Progenitor cell of endocrine pancreas (in vitro differentiated cells): ENCODE results near the gene IL25. TPM values are rescaled to one million over a fixed set of nuclear protein-coding genes. Genes with fewer than 3 reads are reported as not detected.
"Not testable (repeated sequence)": the region's sequence is repeated elsewhere in the genome, so short reads cannot be mapped to it uniquely, and the experiment has no call there.

Experiments
- DNase-seq: peaks from one replicate; pipeline ENCODE4 v3.0.0; 2021; ENCODE audit warnings: low spot score; ENCODE audit not compliant: unreplicated experiment
- H3K27ac Mint-ChIP-seq: 2 replicates; pipeline ENCODE4 v1.8.0; 2021; ENCODE audit warnings: mild to moderate bottlenecking, moderate library complexity, mixed read lengths
- H3K27me3 Mint-ChIP-seq: 2 replicates; pipeline ENCODE4 v1.8.0; 2021; ENCODE audit warnings: mixed read lengths
- H3K36me3 Mint-ChIP-seq: 2 replicates; pipeline ENCODE4 v1.8.0; 2022; ENCODE audit warnings: mixed read lengths; ENCODE audit not compliant: insufficient read depth
- H3K4me1 Mint-ChIP-seq: 2 replicates; pipeline ENCODE4 v1.8.0; 2021; ENCODE audit warnings: low read depth, mixed read lengths
- H3K4me3 Mint-ChIP-seq: 2 replicates; pipeline ENCODE4 v1.8.0; 2021; ENCODE audit warnings: low read depth, mild to moderate bottlenecking, moderate library complexity, mixed read lengths
- H3K9me3 Mint-ChIP-seq: 2 replicates; pipeline ENCODE4 v1.8.0; 2021; ENCODE audit warnings: low read depth, mixed read lengths
- total RNA-seq: library from RNA; stranded (reverse); gene quantifications from 2 replicates; pipeline ENCODE4 v1.2.1, GENCODE V29; 2021
- TF ChIP-seq, protein P1 (sequence below): fragments of 200-600 bp; sonication (generic); IDR thresholded peaks from one replicate; pipeline ENCODE4 v1.5.0; 2021; ENCODE audit warnings: antibody characterized with exemption, mild to moderate bottlenecking; ENCODE audit not compliant: unreplicated experiment

Gene IL25
- total RNA-seq, 1 donor from 2014 or later = not detected

DNA sequence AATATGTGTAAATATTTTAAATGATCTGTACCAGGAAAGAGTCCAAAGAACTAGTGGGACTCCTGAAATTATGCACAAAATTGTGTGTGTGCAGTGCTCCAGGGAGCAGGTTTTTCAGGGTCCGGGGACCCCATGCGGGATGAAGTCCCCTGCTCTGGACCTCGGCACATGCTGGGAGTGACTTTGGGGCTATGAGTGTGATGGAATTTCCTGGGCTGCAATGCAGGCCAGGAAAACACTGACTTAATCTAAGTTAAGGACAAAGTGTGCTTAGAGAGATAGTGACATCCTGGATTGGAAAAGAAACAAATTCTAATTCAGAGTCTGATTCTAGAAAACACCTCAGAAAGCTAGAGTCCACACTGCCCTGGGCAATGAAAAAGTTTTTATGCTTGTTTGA lies 41.6 kb downstream of the IL25 start:
- H3K27me3 Mint-ChIP-seq = peaks cover 14% of the 10 kb centered on the region
- peaks cover 4% of the 10 kb centered on the region for H3K4me1 Mint-ChIP-seq
- H3K27ac Mint-ChIP-seq = no peak overlapping the region

GRCh38 chr14:23414906-23415820 lies 42.6 kb downstream of the IL25 start:
- TF ChIP-seq, protein P1, sequence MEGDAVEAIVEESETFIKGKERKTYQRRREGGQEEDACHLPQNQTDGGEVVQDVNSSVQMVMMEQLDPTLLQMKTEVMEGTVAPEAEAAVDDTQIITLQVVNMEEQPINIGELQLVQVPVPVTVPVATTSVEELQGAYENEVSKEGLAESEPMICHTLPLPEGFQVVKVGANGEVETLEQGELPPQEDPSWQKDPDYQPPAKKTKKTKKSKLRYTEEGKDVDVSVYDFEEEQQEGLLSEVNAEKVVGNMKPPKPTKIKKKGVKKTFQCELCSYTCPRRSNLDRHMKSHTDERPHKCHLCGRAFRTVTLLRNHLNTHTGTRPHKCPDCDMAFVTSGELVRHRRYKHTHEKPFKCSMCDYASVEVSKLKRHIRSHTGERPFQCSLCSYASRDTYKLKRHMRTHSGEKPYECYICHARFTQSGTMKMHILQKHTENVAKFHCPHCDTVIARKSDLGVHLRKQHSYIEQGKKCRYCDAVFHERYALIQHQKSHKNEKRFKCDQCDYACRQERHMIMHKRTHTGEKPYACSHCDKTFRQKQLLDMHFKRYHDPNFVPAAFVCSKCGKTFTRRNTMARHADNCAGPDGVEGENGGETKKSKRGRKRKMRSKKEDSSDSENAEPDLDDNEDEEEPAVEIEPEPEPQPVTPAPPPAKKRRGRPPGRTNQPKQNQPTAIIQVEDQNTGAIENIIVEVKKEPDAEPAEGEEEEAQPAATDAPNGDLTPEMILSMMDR = no peak
- H3K27ac Mint-ChIP-seq = no peak overlapping the region
- peaks cover 16% of the 10 kb centered on the region for H3K27me3 Mint-ChIP-seq
- H3K4me3 Mint-ChIP-seq = no peak overlapping the region
- DNase-seq = no peak
- H3K4me1 Mint-ChIP-seq = peaks cover 4% of the 10 kb centered on the region
- no peaks in the 10 kb centered on the region for H3K9me3 Mint-ChIP-seq
- no peaks in the 10 kb centered on the region for H3K36me3 Mint-ChIP-seq

More for the DNA sequence above, 41.6 kb downstream of the IL25 start:
- no peaks in the 10 kb centered on the region for H3K36me3 Mint-ChIP-seq
- DNase-seq = no peak
- TF ChIP-seq, protein P1 = no peak
- no peaks in the 10 kb centered on the region for H3K9me3 Mint-ChIP-seq
- no peak overlapping the region for H3K4me3 Mint-ChIP-seq

GRCh38 chr14:23415821-23416778 lies 43.5 kb downstream of the IL25 start:
- no peak for DNase-seq
- no peaks in the 10 kb centered on the region for H3K4me1 Mint-ChIP-seq
- no peak overlapping the region for H3K4me3 Mint-ChIP-seq
- no peaks in the 10 kb centered on the region for H3K9me3 Mint-ChIP-seq
- H3K27ac Mint-ChIP-seq = no peak overlapping the region
- no peaks in the 10 kb centered on the region for H3K36me3 Mint-ChIP-seq
- TF ChIP-seq, protein P1 = no peak
- peaks cover 16% of the 10 kb centered on the region for H3K27me3 Mint-ChIP-seq

DNA sequence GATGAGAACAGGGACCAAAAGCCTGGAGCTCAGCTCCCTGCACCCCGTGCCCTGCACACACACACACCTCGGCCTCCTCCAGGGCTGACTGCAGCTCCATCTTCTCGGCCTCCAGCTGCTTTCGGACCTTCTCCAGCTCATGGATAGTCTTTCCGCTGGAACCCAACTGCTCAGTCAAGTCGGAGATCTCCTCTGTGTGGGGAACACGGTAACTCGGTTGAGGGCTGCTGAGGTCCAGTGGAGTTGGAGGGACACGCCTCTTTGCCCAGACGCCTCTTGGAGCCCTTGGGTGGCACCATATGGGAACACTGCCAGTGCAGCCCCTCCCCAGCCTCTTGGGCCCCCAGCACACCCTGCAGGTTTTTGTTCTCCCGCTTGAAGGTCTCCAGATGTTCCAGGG lies 44.2 kb downstream of the IL25 start:
- DNase-seq = no peak
- no peaks in the 10 kb centered on the region for H3K36me3 Mint-ChIP-seq
- H3K27me3 Mint-ChIP-seq = peaks cover 17% of the 10 kb centered on the region

GRCh38 chr14:23417269-23417668 lies 44.7 kb downstream of the IL25 start:
- not testable (repeated sequence) for H3K36me3 Mint-ChIP-seq, H3K9me3 Mint-ChIP-seq, H3K4me1 Mint-ChIP-seq, H3K4me3 Mint-ChIP-seq, DNase-seq, H3K27ac Mint-ChIP-seq
- H3K27me3 Mint-ChIP-seq = peaks cover 17% of the 10 kb centered on the region

More for the DNA sequence above, 44.2 kb downstream of the IL25 start:
- no peak overlapping the region for H3K27ac Mint-ChIP-seq
- H3K9me3 Mint-ChIP-seq = no peaks in the 10 kb centered on the region
- TF ChIP-seq, protein P1 = no peak
- H3K4me1 Mint-ChIP-seq = no peaks in the 10 kb centered on the region
- no peak overlapping the region for H3K4me3 Mint-ChIP-seq
